NT2/D1 (cell line): ENCODE results near the gene PRRC2C.

Experiments used
- DNase-seq: peaks from one replicate; pipeline ENCODE4 v3.0.0-alpha.2; 2011; ENCODE audit warnings: low read depth, low spot score
- H3K27me3 ChIP-seq: 2 replicates; pipeline ENCODE4 v1.6.0; 2011; ENCODE audit warnings: mild to moderate bottlenecking; ENCODE audit not compliant: insufficient read length, insufficient read depth
- H3K36me3 ChIP-seq: 2 replicates; pipeline ENCODE4 v1.6.1; 2011; ENCODE audit warnings: mild to moderate bottlenecking, low read length, mixed read lengths; ENCODE audit not compliant: insufficient read depth, insufficient read length
- H3K4me1 ChIP-seq: 2 replicates; pipeline ENCODE4 v1.5.1; 2011; ENCODE audit not compliant: insufficient read depth, insufficient read length
- H3K4me3 ChIP-seq: 2 replicates; pipeline ENCODE4 v1.5.1; 2011; ENCODE audit warnings: low read depth; ENCODE audit not compliant: insufficient read length
- H3K9ac ChIP-seq: 2 replicates; pipeline ENCODE4 v1.6.0; 2011; ENCODE audit warnings: low read depth; ENCODE audit not compliant: insufficient read length
- H3K9me3 ChIP-seq: 2 replicates; pipeline ENCODE4 v1.5.1; 2011; ENCODE audit warnings: mild to moderate bottlenecking, low read length; ENCODE audit not compliant: insufficient read depth
- SUZ12 ChIP-seq: IDR thresholded peaks from 2 replicates; pipeline ENCODE4 v1.6.1; 2011; ENCODE audit not compliant: insufficient read length, insufficient read depth; ENCODE audit errors: extremely low read depth
- YY1 ChIP-seq: IDR thresholded peaks from 2 replicates; pipeline ENCODE4 v1.6.1; 2011; ENCODE audit not compliant: insufficient read length, insufficient read depth
- ZNF274 ChIP-seq: IDR thresholded peaks from 2 replicates; pipeline ENCODE4 v1.6.1; 2011; ENCODE audit warnings: mild to moderate bottlenecking, low read depth, low read length

The PRRC2C gene

DNA sequence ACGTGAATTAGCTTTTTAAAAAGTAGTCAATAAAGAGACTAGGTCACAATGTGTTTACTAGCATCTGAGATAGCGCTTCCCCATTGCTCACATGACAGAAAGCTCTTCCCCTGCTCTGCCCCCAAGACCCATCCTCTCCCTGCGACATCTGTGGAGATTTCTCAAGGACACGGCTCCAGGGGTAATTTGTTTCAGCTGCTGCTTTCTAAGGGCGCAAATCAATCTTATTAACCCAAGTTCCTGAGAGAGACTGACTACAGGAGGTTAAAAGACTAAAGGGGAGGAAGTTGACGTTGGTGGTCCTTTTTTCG lies 136.8 kb downstream of the PRRC2C start, which contains the start of gene MYOCOS:
TSS of gene MYOCOS (plus strand) at position 92 of the 311 bp plus-strand sequence. CDS start 1,641 bp downstream, outside the sequence.
- Histone ChIP-seq H3K27me3 (no peaks in the 10 kb centered on the region), H3K4me1 (peaks cover 7% of the 10 kb centered on the region), H3K9ac (no peak within 1 kb of the TSS), H3K9me3 (no peaks in the 10 kb centered on the region), H3K4me3 (no peak within 1 kb of the TSS), H3K36me3 (no peaks in the 10 kb centered on the region)
- no peak for DNase-seq
- TF ChIP-seq YY1 (no peak), SUZ12 (no peak), ZNF274 (no peak)

DNA sequence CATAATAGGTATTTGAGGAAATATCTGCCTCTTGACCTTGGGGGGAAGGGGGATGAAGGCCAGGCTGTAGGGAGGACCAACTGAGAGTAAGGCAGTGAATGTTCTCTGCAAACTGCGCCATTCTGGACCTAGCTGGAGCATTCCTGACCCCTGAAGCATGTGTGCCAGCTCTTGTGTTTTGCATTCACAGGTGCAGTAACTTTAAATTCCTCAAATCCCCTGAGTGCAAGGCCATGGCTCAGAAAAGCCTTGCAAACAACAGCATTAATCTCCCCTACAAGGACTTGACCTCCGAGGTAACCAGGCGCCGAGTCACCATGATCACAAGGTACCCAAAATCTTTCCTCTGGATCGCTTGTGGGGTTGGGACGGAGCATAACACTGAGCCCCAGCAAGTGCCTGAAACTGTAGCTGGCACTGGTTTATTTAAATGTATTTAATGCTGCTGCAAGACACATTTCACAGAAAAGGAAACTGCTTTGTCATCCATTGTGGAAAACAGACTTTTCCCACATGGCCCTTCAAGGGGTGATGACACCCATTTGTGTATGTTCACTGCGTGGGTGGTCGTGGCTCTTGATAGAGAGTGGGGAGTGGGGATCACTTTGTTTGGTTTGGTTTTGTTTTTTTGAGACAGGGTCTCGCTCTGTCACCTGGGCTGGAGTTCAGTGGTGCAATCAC lies 138.5 kb downstream of the PRRC2C start:
- H3K4me3 ChIP-seq = no peak overlapping the region
- no peaks in the 10 kb centered on the region for H3K9me3 ChIP-seq
- no peak for TF ChIP-seq SUZ12
- TF ChIP-seq ZNF274 = no peak
- TF ChIP-seq YY1 = no peak

DNA sequence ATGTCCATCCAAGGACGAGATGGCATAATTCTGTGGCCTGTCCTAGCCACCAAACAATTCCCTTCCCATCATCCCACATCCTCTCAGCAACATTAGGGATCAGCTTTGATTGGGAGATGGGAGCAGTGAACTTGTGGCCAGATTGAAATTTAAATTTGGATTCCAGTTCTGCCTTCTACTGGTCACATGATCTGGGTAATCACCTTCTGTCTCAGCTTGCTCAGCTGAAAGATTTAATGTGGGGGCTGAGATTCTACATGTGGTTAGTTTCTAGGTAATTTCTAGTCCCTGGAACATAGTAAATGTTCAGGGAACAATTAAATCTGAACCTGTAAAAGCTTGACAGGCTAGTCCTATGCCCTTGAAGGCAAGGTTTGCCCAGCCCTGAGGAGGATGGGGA lies 139.9 kb downstream of the PRRC2C start:
- no peak for DNase-seq
- H3K36me3 ChIP-seq = no peaks in the 10 kb centered on the region

More for the DNA sequence above, 138.5 kb downstream of the PRRC2C start:
- Histone ChIP-seq H3K27me3 (no peaks in the 10 kb centered on the region), H3K9ac (no peak overlapping the region), H3K4me1 (peaks cover 7% of the 10 kb centered on the region), H3K36me3 (no peaks in the 10 kb centered on the region)
- no peak for DNase-seq

DNA sequence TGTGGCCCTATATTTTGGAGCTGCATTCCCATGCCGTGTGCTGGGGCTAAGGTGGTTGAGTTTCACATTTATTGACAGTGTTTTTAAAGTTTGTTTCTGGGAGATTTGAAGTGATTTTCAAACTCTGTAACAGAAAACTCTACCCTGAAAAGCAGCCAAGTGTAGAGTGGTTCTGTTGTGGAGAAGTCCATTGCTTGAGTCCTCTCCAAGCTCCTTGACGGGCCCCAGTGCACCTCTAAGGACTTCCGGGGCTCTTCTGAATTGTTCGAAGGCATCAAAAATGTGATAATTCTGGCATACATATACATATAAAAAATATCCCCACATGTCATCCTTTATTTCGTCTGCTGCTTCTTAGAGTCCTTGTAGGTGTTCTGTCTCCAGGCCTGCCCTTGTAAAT lies 141.7 kb downstream of the PRRC2C start:
- Histone ChIP-seq H3K4me3 (no peak overlapping the region), H3K36me3 (no peaks in the 10 kb centered on the region), H3K9ac (no peak overlapping the region), H3K9me3 (no peaks in the 10 kb centered on the region), H3K4me1 (peaks cover 5% of the 10 kb centered on the region), H3K27me3 (no peaks in the 10 kb centered on the region)
- no peak for DNase-seq
- TF ChIP-seq ZNF274 (no peak), YY1 (no peak), SUZ12 (no peak)

More for the DNA sequence above, 139.9 kb downstream of the PRRC2C start:
- H3K27me3 ChIP-seq = no peaks in the 10 kb centered on the region
- H3K4me1 ChIP-seq = peaks cover 7% of the 10 kb centered on the region
- H3K9me3 ChIP-seq = no peaks in the 10 kb centered on the region
- H3K4me3 ChIP-seq = no peak overlapping the region
- H3K9ac ChIP-seq = no peak overlapping the region
- no peak for TF ChIP-seq YY1
- no peak for TF ChIP-seq SUZ12
- TF ChIP-seq ZNF274 = no peak

DNA sequence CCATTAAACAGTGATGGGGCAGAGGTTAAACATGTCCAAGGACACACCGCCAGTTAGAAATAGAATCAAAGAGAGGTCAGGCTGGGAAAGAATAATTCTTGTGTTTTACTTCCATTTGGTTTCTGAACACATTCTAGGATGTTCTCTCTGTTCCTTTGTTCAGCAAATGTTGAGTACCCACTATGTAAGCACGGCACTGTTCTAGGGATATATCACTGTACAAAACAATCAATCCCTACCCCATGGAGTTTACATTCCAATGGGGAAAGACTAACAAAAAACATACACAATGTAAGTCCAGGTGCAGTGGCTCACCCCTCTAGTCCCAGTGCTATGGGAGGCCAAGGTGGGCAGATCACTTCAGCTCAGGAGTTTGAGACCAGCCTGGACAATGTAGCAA lies 142.9 kb downstream of the PRRC2C start:
- H3K9me3 ChIP-seq = no peaks in the 10 kb centered on the region
- H3K4me3 ChIP-seq = no peak overlapping the region
- no peak overlapping the region for H3K9ac ChIP-seq
- TF ChIP-seq YY1 (no peak), SUZ12 (no peak), ZNF274 (no peak)
- no peaks in the 10 kb centered on the region for H3K36me3 ChIP-seq
- H3K27me3 ChIP-seq = no peaks in the 10 kb centered on the region
- DNase-seq = no peak
- peaks cover 2% of the 10 kb centered on the region for H3K4me1 ChIP-seq

DNA sequence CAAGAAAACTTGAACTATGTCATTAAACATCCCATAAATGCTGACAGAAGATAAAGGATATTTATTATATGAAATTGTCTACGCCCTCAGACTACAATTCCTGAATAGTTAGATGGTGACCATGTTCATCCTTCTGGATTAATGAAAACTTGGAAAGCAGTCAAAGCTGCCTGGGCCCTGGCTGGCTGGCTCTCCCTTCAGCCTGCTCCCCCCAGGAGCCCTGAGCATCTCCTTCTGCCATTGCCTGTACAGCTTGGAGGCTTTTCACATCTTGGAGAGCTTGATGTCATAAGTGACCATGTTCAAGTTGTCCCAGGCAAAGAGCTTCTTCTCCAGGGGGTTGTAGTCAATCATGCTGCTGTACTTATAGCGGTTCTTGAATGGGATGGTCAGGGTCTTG lies 150.3 kb downstream of the PRRC2C start:
- TF ChIP-seq YY1 (no peak), ZNF274 (no peak), SUZ12 (no peak)
- no peaks in the 10 kb centered on the region for H3K9me3 ChIP-seq
- H3K36me3 ChIP-seq = no peaks in the 10 kb centered on the region
- no peak overlapping the region for H3K9ac ChIP-seq
- no peak overlapping the region for H3K4me3 ChIP-seq
- H3K27me3 ChIP-seq = no peaks in the 10 kb centered on the region
- no peak for DNase-seq
- H3K4me1 ChIP-seq = peaks cover 6% of the 10 kb centered on the region

DNA sequence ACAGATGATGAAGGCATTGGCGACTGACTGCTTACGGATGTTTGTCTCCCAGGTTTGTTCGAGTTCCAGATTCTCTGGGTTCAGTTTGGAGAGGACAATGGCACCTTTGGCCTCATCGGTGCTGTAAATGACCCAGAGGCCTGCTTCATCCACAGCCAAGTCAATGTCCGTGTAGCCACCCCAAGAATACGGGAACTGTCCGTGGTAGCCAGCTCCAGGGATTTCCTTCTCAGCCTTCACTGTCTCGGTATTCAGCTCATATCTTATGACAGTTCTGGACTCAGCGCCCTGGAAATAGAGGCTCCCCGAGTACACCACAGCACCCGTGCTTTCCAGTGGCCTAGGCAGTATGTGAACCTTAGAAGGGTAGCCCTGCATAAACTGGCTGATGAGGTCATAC lies 150.8 kb downstream of the PRRC2C start:
- Histone ChIP-seq H3K9me3 (no peaks in the 10 kb centered on the region), H3K9ac (no peak overlapping the region), H3K4me1 (peaks cover 9% of the 10 kb centered on the region), H3K36me3 (no peaks in the 10 kb centered on the region), H3K27me3 (no peaks in the 10 kb centered on the region), H3K4me3 (no peak overlapping the region)
- no peak for TF ChIP-seq ZNF274
- no peak for TF ChIP-seq YY1
- no peak for TF ChIP-seq SUZ12
- DNase-seq = no peak
